Subcutaneous abdominal adipose tissue (tissue), 5 donors: Measurements from ENCODE around the gene OR8B3.
"Not testable (repeated sequence)": the region's sequence is repeated elsewhere in the genome, so short reads cannot be mapped to it uniquely, and the experiment has no call there.

Experiments
- H3K27ac ChIP-seq: one replicate; pipeline ENCODE4 v1.7.0; 2013; ENCODE audit warnings: low read depth, mild to moderate bottlenecking, inconsistent platforms, low read length, moderate library complexity
- H3K27me3 ChIP-seq, 5 donors: one replicate each; pipeline ENCODE4 v1.7.0; 2013; ENCODE audit warnings: low read length in 5 of 5, inconsistent platforms in 1 of 5; ENCODE audit not compliant: control insufficient read depth in 5 of 5, insufficient read depth in 4 of 5
- H3K36me3 ChIP-seq, 5 donors: one replicate each; pipeline ENCODE4 v1.7.0; 2013; ENCODE audit warnings: low read length in 5 of 5; ENCODE audit not compliant: control insufficient read depth in 5 of 5, insufficient read depth in 5 of 5
- H3K4me1 ChIP-seq, 5 donors: one replicate each; pipeline ENCODE4 v1.7.0; 2013; ENCODE audit warnings: low read length in 5 of 5, mild to moderate bottlenecking in 3 of 5, moderate library complexity in 1 of 5; ENCODE audit not compliant: control insufficient read depth in 5 of 5, insufficient read depth in 5 of 5
- H3K4me3 ChIP-seq, 5 donors: one replicate each; pipeline ENCODE4 v1.7.0; 2013; ENCODE audit warnings: low read length in 5 of 5, low read depth in 1 of 5
- H3K9ac ChIP-seq, 5 donors: one replicate each; pipeline ENCODE4 v1.7.0; 2013; ENCODE audit warnings: low read length in 5 of 5, mild to moderate bottlenecking in 4 of 5, moderate library complexity in 3 of 5
- H3K9me3 ChIP-seq, 5 donors: one replicate each; pipeline ENCODE4 v1.7.0; 2013; ENCODE audit warnings: low read length in 5 of 5; ENCODE audit not compliant: control insufficient read depth in 5 of 5
- donor health status: healthy.
- donor health status: healthy.
- donor health status: healthy.
- donor health status: healthy.
- donor health status: healthy.

OR8B3 gene

DNA sequence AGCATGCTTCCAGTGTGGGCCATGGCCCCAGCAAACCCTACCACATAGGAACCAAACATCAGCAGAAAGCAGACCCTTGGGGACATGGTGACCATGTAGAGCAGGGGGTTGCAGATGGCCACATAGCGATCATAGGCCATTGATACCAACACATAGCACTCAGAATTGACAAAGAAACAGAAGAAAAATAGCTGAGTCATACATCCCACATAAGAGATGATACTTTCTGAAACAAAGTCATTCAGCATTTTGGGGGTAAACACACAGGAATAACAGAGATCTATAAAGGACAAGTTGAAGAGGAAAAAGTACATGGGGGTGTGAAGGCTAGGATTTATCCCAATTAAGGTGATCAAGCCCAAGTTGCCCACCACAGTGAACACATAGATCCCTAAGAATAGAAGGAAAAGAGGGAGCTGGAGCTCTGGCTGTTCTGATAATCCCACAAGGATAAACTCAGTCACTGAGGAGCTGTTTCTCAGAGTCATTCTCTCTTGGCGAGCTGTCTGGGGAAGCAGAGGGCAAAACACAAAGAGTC lies 25.6 kb upstream of the OR8B3 start, which contains the start of gene OR8B4:
OR8B4 (minus strand) TSS at position 488 of the 538 bp plus-strand sequence; CDS start at position 488, 0 bp downstream.
- H3K4me1 ChIP-seq: no peaks in the 10 kb centered on the region
- peaks cover 0 to 6% (median 0%) of the 10 kb centered on the region in 5 donors for H3K9me3 ChIP-seq
- H3K27me3 ChIP-seq: peaks cover 0 to 6% (median 0%) of the 10 kb centered on the region in 5 donors
- H3K36me3 ChIP-seq: no peaks in the 10 kb centered on the region
- no peak within 1 kb of the TSS for H3K9ac ChIP-seq
- no peak within 1 kb of the TSS for H3K27ac ChIP-seq
- H3K4me3 ChIP-seq: no peak within 1 kb of the TSS

DNA sequence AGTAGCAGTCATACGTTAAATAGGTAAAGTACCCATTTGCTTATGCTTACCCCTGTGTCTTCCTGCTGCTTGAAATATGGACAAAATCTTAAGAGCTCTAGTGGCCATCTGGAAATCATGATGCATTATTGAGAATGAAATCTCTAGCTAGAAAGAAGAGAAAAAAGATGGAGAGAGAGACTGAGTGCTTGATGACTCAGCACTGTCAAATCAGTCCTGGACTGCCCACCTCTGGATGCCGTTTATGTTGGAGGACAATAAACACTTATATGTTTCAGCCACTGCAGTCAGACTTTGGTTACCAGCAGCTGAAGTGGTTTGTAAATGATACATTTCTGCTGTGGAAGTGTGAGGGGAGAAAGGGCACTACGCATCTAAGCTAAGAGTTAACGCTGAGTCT lies 22.2 kb upstream of the OR8B3 start:
- H3K27me3 ChIP-seq: peaks cover 0 to 6% (median 0%) of the 10 kb centered on the region in 5 donors
- H3K36me3 ChIP-seq: no peaks in the 10 kb centered on the region
- H3K4me3 ChIP-seq: no peak overlapping the region
- H3K27ac ChIP-seq: no peak overlapping the region
- H3K4me1 ChIP-seq: no peaks in the 10 kb centered on the region
- H3K9me3 ChIP-seq: no peaks in the 10 kb centered on the region
- no peak overlapping the region for H3K9ac ChIP-seq

DNA sequence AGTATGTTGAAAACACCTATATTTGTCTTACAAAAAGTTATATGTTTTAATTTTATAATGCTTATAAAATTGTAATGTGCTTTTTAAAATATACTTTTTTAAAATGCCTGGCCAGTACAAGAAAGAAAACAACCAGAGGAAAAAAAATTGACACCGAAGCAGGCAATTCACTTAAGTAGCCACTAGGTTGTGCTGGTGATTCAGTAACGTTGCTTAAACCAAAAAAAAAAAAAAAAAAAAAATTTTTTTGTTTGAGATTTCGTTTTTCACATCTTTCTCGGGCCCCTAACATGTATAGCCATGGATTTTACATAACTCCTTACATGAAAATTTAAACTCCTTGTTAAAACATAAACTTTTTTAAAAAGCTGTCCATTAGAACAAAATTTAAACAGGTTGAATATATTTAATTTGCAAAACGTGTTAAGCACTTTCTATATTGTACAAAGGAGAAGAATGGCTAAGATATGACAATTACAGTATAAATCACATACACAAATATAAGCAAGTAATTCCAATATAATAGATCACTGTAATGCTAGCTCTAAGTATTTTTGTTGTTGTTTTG lies 16.6 kb upstream of the OR8B3 start:
- H3K9me3 ChIP-seq: no peaks in the 10 kb centered on the region
- no peaks in the 10 kb centered on the region for H3K4me1 ChIP-seq
- no peak overlapping the region for H3K9ac ChIP-seq
- peaks cover 0 to 7% (median 4%) of the 10 kb centered on the region in 5 donors for H3K27me3 ChIP-seq
- H3K27ac ChIP-seq: no peak overlapping the region
- no peaks in the 10 kb centered on the region for H3K36me3 ChIP-seq
- H3K4me3 ChIP-seq: no peak overlapping the region

DNA sequence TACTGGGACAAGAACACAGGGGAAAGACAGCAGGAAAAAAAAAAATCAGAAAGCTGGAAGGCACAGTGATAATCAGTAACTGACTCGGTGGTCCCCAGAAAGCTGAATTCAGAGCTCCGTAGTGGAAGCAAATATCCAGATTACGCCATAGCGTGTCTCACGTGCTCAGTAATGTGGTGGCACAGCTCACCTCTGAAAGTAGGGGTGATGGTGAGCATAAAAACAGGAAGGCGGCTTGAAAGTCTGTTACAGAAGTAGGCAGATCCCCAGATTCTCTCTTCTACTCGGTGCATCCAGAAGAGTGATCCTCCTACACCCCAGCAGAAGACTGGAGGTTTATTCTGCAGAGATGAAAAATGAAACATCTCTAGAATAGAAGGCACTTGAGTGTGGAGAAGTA lies 11.1 kb upstream of the OR8B3 start:
- peaks cover 0 to 6% (median 4%) of the 10 kb centered on the region in 5 donors for H3K27me3 ChIP-seq
- H3K4me1 ChIP-seq: peaks cover 0 to 8% (median 0%) of the 10 kb centered on the region in 5 donors
- no peak overlapping the region for H3K27ac ChIP-seq
- no peaks in the 10 kb centered on the region for H3K36me3 ChIP-seq
- H3K9ac ChIP-seq: no peak overlapping the region
- H3K4me3 ChIP-seq: no peak overlapping the region
- H3K9me3 ChIP-seq: no peaks in the 10 kb centered on the region

DNA sequence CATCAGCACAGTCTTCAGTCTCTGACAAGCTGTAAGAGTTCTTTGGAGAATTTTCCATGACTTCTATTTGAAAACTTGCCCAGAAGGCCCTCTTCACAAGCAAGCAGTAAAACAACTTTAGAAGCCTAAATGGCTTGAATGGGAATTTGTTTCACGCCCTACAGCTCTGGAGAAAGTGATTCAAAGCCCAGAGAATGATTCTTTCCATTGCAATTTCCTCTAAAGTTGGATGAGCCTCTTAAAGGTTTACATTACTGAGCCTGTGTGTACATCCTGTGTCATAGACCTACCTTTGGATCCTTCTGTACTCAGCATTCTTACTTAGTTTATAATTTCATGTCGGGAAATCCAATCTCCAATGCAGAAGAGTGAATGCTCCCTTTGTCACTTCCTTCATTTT lies 6.8 kb upstream of the OR8B3 start:
- H3K4me3 ChIP-seq: no peak overlapping the region
- H3K36me3 ChIP-seq: no peaks in the 10 kb centered on the region
- no peak overlapping the region for H3K9ac ChIP-seq
- H3K4me1 ChIP-seq: peaks cover 0 to 8% (median 0%) of the 10 kb centered on the region in 5 donors
- H3K27ac ChIP-seq: no peak overlapping the region
- peaks cover 0 to 3% (median 0%) of the 10 kb centered on the region in 5 donors for H3K27me3 ChIP-seq
- H3K9me3 ChIP-seq: no peaks in the 10 kb centered on the region

DNA sequence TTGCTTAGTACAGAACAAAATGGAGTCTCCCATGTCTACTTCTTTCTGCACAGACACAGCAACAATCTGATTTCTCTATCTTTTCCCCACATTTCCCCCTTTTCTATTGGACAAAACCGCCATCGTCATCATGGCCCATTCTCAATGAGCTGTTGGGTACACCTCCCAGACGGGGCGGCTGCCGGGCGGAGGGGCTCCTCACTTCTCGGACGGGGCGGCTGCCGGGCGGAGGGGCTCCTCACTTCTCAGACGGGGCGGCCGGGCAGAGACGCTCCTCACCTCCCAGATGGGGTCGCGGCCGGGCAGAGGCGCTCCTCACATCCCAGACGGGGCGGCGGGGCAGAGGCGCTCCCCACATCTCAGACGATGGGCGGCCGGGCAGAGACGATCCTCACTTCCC lies 4.4 kb upstream of the OR8B3 start:
- H3K9me3 ChIP-seq, H3K4me3 ChIP-seq, H3K4me1 ChIP-seq, H3K27ac ChIP-seq, H3K27me3 ChIP-seq, H3K9ac ChIP-seq, H3K36me3 ChIP-seq: not testable (repeated sequence)

DNA sequence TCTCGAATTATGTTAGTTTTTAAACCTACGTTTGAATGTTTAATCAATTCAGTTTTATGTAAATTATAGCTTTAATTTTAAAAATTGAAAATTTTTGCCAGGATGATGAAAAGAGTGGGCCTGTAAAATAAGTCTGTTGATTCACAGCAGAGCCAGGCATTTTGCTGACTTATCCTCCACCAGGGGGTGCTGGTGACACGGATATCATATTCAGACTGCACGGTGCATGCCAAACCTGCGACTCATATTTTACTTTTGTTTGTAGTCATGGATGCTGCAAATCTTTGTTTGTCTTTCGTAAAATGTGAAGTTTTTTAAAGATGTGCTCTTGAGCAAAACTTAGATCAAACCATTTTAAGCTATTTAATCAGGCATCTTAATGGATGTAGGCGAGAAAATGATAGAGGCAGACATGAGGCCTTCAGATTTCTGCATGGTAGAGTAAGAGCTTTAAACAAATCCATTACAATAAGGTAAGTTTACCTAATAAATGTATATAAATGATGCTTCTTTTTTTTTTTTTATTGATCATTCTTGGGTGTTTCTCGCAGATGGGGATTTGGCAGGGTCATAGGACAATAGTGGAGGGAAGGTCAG lies 3.6 kb upstream of the OR8B3 start:
- H3K4me3 ChIP-seq: no peak overlapping the region
- no peak overlapping the region for H3K27ac ChIP-seq
- no peaks in the 10 kb centered on the region for H3K27me3 ChIP-seq
- no peak overlapping the region for H3K9ac ChIP-seq
- H3K9me3 ChIP-seq: no peaks in the 10 kb centered on the region
- no peaks in the 10 kb centered on the region for H3K36me3 ChIP-seq
- H3K4me1 ChIP-seq: peaks cover 0 to 8% (median 0%) of the 10 kb centered on the region in 5 donors

DNA sequence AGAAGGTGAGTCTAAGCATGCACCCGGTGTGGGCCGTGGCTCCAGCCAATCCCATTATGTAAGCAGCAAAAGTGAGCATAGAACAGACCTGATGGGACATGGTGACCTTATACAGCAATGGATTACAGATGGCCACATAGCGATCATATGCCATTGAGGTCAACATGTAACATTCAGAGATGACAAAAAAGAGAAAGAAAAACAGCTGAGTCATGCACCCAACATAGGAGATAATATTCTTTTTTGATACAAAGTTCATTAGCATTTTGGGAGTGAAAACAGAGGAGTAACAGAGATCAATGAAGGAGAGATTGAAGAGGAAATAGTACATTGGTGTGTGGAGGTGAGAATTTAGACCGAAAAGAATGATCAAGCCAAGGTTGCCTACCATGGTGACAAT lies 2.0 kb downstream of the OR8B3 start:
- not testable (repeated sequence) for H3K36me3 ChIP-seq, H3K4me3 ChIP-seq, H3K4me1 ChIP-seq, H3K9me3 ChIP-seq, H3K27me3 ChIP-seq, H3K27ac ChIP-seq, H3K9ac ChIP-seq

DNA sequence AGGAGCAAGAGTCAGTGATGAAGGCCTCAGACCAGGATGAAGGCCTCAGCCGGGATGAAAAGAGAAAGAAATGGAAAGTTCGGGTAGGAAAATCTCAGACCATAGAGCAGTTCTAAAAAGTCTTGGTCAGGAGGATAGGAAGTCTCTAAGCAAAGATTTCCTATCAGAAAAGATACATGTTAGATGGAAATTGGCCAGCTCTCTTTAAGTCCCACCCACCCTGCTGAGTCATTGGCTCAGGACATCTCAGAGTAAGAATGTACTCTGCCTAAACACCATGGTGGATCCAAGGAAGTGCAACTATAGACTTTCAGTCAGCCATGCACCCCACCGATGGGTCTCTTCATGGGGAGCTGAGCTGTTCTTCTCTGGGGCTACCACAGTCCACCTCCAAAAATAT lies 4.4 kb downstream of the OR8B3 start:
- H3K9ac ChIP-seq: no peak overlapping the region
- H3K4me3 ChIP-seq: no peak overlapping the region
- no peaks in the 10 kb centered on the region for H3K9me3 ChIP-seq
- no peaks in the 10 kb centered on the region for H3K36me3 ChIP-seq
- no peaks in the 10 kb centered on the region for H3K27me3 ChIP-seq
- no peak overlapping the region for H3K27ac ChIP-seq
- H3K4me1 ChIP-seq: no peaks in the 10 kb centered on the region

DNA sequence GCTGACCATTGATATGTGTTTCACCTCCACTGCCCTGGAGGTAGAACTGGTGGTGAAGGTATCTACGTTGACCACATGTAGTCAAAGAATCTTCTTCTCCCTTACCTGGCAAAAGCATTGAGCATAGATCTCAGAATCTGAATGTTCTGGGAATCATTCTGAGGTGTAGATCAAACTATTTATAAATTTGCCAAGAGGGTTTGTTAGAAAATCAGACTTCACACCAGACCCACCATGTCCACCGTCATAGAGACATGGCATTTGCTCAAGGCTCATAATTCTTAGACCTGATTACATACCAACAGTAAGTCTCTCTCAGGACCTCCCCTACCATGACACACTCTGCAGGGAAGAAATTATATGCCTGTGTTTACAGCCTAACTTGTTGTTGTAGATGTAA lies 14.4 kb downstream of the OR8B3 start, which contains the start of gene OR8B2:
OR8B2 (minus strand) TSS at position 101 of the 400 bp plus-strand sequence. CDS start 1,156 bp downstream, outside the sequence.
- H3K4me3 ChIP-seq: no peak within 1 kb of the TSS
- H3K4me1 ChIP-seq: no peaks in the 10 kb centered on the region
- H3K36me3 ChIP-seq: no peaks in the 10 kb centered on the region
- H3K9me3 ChIP-seq: no peaks in the 10 kb centered on the region
- H3K9ac ChIP-seq: no peak within 1 kb of the TSS
- H3K27ac ChIP-seq: no peak within 1 kb of the TSS
- no peaks in the 10 kb centered on the region for H3K27me3 ChIP-seq
